ENCODE results near the gene DESI1. TPM values are rescaled to one million over a fixed set of nuclear protein-coding genes. Genes with fewer than 3 reads are reported as not detected.

DESI1 gene
- total and polyA plus RNA-seq, 2 of the 13 experiments (the other 11 are each of a cell fraction or from before 2014, with no cell fraction given) = 21.6 to 29.2 TPM

- TF ChIP-seq HNF4G (IDR thresholded peaks at IDR 0.05; ENCODE audit: borderline replicate concordance, low read depth, low read length) (no peak), HNF4G (CRISPR knock-in tag; IDR thresholded peaks at IDR 0.05; ENCODE audit: borderline replicate concordance, low read depth) (no peak), ZNF788 (CRISPR knock-in tag; IDR thresholded peaks at IDR 0.05; ENCODE audit: borderline replicate concordance) (peak; percentile 16; the same call in 1 of the 2 replicates), KLF16 (CRISPR knock-in tag; IDR thresholded peaks at IDR 0.05) (peak; percentile 19 to 22; a peak in 1 of 4 replicates), REL (CRISPR knock-in tag; conservative IDR thresholded peaks at IDR 0.05) (peak; percentile 58), NKX3-1 (CRISPR knock-in tag; IDR thresholded peaks at IDR 0.05) (no peak), ZKSCAN5 (CRISPR knock-in tag; IDR thresholded peaks at IDR 0.05) (no peak), ZSCAN22 (CRISPR knock-in tag; IDR thresholded peaks at IDR 0.05) (no peak), SAP130 (CRISPR knock-in tag; IDR thresholded peaks at IDR 0.05; ENCODE audit: low read depth) (peak; percentile 85), KDM4B (CRISPR knock-in tag; IDR thresholded peaks at IDR 0.05) (no peak), ZNF737 (CRISPR knock-in tag; IDR thresholded peaks at IDR 0.05; ENCODE audit: borderline replicate concordance) (no peak), TFDP1 (CRISPR knock-in tag; IDR thresholded peaks at IDR 0.05; ENCODE audit: borderline replicate concordance) (peak; percentile 76; the same call in 1 of the 2 replicates), TP53 (CRISPR knock-in tag; conservative IDR thresholded peaks at IDR 0.05) (no peak), ZBTB25 (CRISPR knock-in tag; IDR thresholded peaks at IDR 0.05) (no peak), ATM (IDR thresholded peaks at IDR 0.05; ENCODE audit: borderline replicate concordance) (no peak), SIX1 (CRISPR knock-in tag; IDR thresholded peaks at IDR 0.05; ENCODE audit: borderline replicate concordance) (no peak), NR2F1 (CRISPR knock-in tag; IDR thresholded peaks at IDR 0.05) (no peak), BCL3 (CRISPR knock-in tag; IDR thresholded peaks at IDR 0.05) (0 out of 2 replicates have a peak, but pooled peaks have one; percentile 22), ZNF703 (CRISPR knock-in tag; IDR thresholded peaks at IDR 0.05; ENCODE audit: borderline replicate concordance) (no peak)
- TF ChIP-seq, protein P1, sequence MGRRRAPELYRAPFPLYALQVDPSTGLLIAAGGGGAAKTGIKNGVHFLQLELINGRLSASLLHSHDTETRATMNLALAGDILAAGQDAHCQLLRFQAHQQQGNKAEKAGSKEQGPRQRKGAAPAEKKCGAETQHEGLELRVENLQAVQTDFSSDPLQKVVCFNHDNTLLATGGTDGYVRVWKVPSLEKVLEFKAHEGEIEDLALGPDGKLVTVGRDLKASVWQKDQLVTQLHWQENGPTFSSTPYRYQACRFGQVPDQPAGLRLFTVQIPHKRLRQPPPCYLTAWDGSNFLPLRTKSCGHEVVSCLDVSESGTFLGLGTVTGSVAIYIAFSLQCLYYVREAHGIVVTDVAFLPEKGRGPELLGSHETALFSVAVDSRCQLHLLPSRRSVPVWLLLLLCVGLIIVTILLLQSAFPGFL (CRISPR knock-in tag; IDR thresholded peaks at IDR 0.05) = no peak
- TF ChIP-seq, protein P2, sequence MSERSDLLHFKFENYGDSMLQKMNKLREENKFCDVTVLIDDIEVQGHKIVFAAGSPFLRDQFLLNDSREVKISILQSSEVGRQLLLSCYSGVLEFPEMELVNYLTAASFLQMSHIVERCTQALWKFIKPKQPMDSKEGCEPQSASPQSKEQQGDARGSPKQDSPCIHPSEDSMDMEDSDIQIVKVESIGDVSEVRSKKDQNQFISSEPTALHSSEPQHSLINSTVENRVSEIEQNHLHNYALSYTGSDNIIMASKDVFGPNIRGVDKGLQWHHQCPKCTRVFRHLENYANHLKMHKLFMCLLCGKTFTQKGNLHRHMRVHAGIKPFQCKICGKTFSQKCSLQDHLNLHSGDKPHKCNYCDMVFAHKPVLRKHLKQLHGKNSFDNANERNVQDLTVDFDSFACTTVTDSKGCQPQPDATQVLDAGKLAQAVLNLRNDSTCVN (CRISPR knock-in tag; IDR thresholded peaks at IDR 0.05; ENCODE audit: borderline replicate concordance) = no peak
- TF ChIP-seq, protein P3, sequence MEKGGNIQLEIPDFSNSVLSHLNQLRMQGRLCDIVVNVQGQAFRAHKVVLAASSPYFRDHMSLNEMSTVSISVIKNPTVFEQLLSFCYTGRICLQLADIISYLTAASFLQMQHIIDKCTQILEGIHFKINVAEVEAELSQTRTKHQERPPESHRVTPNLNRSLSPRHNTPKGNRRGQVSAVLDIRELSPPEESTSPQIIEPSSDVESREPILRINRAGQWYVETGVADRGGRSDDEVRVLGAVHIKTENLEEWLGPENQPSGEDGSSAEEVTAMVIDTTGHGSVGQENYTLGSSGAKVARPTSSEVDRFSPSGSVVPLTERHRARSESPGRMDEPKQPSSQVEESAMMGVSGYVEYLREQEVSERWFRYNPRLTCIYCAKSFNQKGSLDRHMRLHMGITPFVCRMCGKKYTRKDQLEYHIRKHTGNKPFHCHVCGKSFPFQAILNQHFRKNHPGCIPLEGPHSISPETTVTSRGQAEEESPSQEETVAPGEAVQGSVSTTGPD (CRISPR knock-in tag; IDR thresholded peaks at IDR 0.05) = no peak
Observed at GRCh38 chr22:41589391-41590241, 31.2 kb downstream of the DESI1 start, which contains the start of gene PMM1 (continued).

Data from HepG2 (cell line).